Measurements from ENCODE around the gene DPH1.

Gene DPH1

GRCh38 chr17:2028234-2028614 is 1.7 kb upstream of the DPH1 start:
- DNase-seq: no peak

- no peak for DNase-seq
These were observed 1.2 kb upstream of the DPH1 start for GRCh38 chr17:2028737-2029136.

DNA sequence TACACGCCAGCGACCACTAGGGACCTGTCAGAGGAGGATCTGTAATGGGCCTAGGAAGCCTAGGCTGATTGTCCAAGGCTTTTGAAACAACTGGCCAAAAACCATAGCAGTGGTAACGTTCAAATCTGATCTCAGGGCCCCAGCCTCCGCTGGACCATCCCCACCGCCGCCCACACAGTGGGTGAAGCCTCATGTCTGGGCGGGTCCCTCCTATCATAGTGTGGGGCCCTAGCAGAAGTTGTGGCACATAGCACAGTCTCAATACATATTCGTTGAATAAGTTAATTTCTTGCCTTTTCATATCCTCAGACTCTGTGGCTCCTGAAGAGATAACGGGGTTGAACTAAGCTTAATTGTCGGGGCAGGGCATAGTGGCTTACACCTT is 818 bp downstream of the DPH1 start:
- no peak for DNase-seq

- no peak for DNase-seq
These were observed 3.2 kb downstream of the DPH1 start for GRCh38 chr17:2033153-2033552.

DNA sequence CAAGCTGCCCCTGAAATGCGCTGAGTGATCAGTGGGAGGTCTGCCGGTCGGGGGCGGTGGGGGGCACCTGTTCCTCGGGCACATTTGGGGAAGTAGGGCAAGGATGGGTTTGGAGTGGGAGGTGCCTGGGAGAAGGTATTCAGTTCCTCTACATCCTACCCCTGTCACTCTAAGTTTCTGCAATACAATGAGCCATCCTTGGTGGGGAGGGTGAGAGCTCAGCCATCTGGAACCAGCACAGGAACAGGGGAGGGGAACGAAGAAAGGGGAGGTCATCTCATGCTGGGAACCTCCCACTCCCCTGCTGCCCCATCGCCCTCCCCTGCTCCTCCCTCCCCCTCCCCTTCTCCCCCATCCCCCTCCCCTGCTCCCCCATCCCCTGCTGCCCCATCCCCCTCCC is 4.2 kb downstream of the DPH1 start:
- no peak for DNase-seq

DNA sequence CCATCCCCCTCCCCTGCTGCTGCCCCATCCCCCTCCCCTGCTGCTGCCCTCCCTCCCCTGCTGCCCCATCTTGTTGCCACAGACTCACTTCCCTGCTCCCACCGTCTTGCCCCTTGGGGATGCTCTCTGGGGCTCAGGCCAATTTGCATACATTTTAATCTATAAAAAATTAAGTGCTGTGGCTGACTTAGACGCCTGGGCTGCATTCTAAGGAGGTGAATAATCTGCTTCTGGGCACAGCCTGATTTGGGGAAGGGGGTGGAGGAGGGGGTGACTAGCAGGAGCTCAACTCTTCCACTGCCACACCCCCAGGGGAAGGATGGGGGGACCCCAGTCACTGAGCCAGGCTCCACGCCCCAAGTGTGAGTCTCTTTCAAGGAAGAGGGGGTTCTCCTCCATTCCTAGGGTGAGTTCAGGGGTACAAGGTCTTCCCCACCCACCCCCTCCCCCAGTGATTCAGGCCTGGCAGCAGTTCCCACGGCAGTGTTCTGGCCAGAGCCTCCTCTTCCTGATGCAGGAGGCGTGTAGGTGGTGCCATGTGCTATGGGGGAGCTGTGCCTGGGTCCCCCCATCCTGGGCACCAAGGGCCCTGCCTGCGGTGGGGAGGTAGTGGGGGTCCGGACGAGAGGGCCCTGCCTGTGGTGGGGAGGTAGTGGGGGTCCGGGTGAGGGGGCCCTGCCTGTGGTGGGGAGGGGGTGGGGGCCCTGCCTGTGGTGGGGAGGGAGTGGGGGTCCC is 5.0 kb downstream of the DPH1 start:
- DNase-seq: no peak

GRCh38 chr17:2035541-2036488 is 5.9 kb downstream of the DPH1 start:
- no peak for DNase-seq

DNA sequence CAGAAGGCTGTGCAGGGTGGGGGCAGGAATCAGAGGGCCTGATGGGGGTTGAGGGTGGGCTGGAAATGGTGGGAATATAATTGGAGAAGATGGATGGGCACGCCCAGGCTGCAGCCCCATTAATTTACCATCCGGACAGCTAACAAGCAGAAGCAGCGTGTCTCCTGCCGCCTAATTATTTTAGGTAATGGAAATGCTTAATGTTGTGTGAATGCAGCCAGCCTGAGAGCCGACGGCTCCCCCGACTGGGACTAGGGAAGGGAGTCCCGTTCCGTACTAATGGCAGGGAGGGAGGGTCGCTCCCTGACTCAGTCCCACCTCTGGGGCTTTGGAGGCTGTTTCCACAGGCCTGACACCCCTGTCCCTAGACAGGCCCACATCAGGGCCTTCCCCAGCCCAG is 7.2 kb downstream of the DPH1 start:
- no peak for DNase-seq

- DNase-seq: no peak
These were observed 10.4 kb downstream of the DPH1 start for GRCh38 chr17:2040219-2040827.

GRCh38 chr17:2040942-2041560 is 11.1 kb downstream of the DPH1 start:
- no peak for DNase-seq

GRCh38 chr17:2041561-2042389 is 11.8 kb downstream of the DPH1 start, which contains the start of gene OVCA2:
Gene OVCA2, plus strand, starts transcription at chr17:2042022. Its CDS starts 26 bp downstream, at chr17:2042048.
- DNase-seq: peak; percentile 73

- no peak for DNase-seq
These were observed 12.5 kb downstream of the DPH1 start for GRCh38 chr17:2042390-2042847.

- DNase-seq: no peak
These were observed 13.0 kb downstream of the DPH1 start for GRCh38 chr17:2042933-2043332.

DNA sequence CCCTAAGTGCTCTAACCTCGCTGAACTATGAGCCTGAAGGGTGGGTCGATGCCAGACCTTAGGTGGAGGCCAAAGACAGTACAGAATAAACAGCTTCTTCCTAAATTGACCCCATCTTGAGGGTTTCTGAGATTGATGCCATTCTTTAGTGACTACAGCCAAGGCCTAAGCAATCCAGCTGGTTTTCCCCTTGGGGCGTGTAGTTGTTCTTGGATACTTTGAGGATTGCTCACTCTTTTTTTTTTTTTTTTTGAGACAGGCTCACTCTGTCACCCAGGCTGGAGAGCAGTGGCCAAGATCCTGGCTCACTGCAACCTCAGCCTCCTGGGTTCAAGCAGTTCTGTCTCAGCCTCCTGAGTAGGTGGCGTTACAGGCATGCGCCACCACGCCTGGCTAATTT is 13.8 kb downstream of the DPH1 start:
- no peak for DNase-seq

DNA sequence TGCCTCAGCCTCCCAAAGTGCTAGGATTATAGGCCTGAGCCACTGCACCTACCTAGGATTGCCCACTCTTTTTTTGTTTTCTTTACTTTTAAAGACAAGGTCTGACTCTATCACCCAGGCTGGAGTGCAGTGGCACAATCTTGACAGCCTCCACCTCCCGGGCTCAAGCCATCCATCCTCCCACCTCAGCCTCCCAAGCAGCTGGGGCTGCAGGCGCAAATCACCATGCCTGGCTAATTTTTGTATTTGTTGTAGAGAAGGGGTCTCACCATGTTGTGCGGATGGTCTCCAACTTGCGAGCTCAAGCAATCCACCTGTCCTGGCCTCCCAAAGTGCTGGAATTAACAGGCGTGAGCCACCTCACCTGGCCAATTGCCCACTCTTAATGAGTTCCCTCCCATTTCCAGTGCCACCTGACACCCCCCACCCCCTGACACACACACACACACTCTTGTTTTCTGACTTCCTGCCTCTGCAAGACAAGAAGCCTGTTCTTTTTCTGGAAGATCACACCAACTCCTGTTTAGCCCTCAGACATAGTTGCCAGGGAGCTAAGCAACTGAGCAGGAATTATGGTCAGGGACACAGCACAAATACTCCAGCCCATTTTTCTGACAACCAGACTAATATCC is 14.4 kb downstream of the DPH1 start:
- DNase-seq: no peak

GRCh38 chr17:2047590-2047989 is 17.6 kb downstream of the DPH1 start:
- DNase-seq: no peak

- DNase-seq: no peak
These were observed 18.9 kb downstream of the DPH1 start for GRCh38 chr17:2048805-2049204.

GRCh38 chr17:2049333-2050299 is 19.7 kb downstream of the DPH1 start:
- peak; percentile 83 for DNase-seq

GRCh38 chr17:2050300-2051060 is 20.5 kb downstream of the DPH1 start:
- peak; percentile 59 for DNase-seq

All from 8988T (cell line).